Ovary (tissue), 3 donors: Measurements from ENCODE around the gene SQSTM1.

ENCODE experiments used
- CTCF ChIP-seq, 3 donors: fragments of 450-650 bp in 2 of 3; fragments of 200-600 bp in 1 of 3; IDR thresholded peaks; one replicate each; pipeline versions ENCODE4 v1.5.1 to v1.8.0; 2016 to 2022; ENCODE audit warnings: antibody characterized with exemption in 3 of 3, mild to moderate bottlenecking in 1 of 3
- EP300 ChIP-seq: sonication (generic); formaldehyde crosslinking; IDR thresholded peaks from one replicate; pipeline ENCODE4 v1.6.1; 2017; ENCODE audit warnings: antibody characterized with exemption
- donor health status: DM: no; HTN: no; CAD: no.

- no peak for TF ChIP-seq CTCF (IDR thresholded peaks at IDR 0.05)
- TF ChIP-seq EP300, result no peak
Measured at GRCh38 chr5:179771311-179771895, 49.3 kb upstream of the SQSTM1 start.
